Stimulated activated CD4-positive, alpha-beta T cell treated with anti-CD3 and anti-CD28 coated beads, Interleukin-4, amount 100 ng/mL, for 1 hour (primary cell): ENCODE data around the gene MKKS.

ENCODE experiments used
- DNase-seq: peaks from one replicate; pipeline ENCODE4 v3.0.0-alpha.2; 2020

Gene MKKS

DNA sequence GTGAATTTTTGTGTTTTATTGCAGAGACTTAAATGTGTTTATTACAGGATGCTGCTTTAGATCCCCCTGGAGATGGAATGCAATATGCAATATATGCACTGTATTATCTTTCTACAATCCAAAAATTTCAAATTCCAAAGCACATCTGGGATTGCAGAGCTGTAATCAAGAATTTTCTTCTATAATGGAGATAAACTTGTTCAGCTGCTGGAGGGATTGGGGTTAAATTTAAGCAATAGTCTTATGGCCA is 66.4 kb downstream of the MKKS start:
- no peak for DNase-seq

DNA sequence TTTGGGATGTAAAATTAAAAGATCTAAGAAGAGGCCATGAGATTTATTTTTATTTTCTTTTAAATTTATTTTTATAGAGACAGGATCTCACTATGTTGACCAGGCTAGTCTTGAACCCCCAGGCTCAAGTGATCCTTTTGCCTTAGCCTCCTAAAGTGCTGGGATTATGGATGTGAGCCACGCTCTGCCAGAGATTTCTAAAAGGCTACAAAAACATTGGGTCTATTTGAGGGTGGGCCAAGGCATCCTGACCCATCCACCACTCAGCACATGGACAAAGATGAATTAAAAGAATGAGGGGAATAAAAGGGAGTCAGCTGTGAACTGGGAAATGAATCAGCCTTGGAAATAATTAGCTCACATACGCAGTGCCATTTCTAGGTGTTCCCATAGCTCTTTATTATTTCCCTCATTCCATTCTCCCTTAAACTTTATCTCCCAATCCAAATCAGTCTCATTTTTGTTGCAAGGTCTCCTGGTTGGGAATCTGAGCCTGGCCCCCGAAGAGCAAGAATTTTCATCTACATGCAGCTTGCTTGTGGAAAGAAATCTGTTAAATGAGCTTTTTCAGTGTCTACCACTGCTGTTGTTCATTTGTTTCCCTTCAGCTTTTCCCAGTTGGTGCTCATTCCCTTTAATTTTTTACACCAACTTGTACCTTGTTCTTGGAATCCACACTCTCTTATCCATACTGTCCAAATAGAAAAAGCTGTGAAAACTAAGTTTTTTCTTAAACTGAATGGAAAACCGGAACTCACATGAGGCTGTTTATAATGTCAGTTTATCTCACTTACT is 66.9 kb downstream of the MKKS start:
- no peak for DNase-seq

DNA sequence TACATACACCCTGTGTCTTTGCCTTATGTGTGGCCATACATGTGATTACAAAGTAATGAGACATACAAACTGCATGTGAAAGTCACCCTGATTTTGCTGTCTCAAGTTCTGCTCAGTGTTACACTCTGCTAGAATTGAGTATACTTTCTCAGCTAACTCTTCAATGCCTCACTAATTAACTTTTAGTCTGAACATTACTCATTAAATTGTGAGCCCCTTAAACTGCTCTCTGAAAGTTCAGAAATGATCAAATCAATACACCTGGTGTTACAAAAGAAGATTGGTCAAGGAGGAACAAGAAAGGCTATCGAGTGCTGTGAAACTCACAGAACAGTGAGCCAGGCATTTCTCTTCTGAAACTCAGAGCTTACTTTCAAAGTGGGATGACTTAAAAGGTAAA is 71.3 kb downstream of the MKKS start:
- no peak for DNase-seq

DNA sequence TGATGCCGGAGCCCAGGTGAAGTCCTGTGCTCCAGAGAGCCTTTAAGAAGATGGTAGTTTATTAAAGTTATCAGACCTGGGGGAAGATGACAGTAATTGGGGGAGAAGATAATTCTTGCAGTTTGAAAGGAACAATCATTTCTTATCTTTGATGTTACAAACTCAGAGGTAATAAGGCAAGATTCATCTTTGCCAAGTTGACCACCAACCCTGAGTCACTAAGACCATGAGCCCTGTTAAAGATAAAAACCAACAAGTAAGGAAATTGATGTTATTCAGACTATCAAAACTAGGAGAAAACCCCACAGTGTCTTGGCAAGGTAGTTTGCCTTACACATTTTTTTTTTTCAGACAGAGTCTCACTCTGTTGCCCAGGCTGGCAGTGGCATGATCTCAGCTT is 73.1 kb downstream of the MKKS start:
- no peak for DNase-seq

DNA sequence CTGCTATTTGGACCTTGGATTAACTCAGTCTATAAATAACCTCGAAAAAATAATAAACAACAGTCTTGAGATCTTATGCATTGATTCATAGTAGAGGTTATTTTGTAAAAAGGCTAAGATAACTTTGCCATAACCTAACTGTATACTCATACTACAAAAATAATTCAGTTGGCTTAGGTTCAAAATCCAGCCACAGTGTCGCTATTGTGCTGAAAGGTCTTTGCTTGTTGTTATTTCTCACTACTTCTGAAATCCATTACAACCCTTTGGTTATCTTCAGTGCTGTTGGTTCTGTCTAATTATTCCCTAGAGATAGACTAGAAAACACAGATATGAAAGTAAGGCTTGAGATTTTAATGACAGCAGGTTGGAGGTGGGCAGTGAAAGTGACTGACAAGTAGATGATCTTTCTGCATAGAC is 74.4 kb downstream of the MKKS start:
- no peak for DNase-seq

DNA sequence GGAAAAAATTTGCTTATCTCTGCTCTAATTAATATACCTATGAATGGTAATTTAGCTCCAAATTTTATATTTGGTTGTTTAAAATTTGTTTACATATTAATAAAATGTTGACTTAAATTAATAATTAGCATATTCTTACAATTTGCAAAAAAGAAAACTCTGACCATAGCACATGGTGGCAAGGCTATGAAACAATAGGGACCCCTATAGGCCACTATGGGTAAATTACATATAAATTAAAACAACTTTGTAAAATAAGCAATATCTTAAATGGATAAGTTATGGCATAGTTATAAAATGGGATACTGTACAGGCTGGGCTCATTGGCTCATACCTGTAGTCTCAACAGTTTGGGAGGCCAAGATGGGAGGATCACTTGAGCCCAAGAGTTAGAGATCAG is 76.0 kb downstream of the MKKS start:
- DNase-seq: no peak

DNA sequence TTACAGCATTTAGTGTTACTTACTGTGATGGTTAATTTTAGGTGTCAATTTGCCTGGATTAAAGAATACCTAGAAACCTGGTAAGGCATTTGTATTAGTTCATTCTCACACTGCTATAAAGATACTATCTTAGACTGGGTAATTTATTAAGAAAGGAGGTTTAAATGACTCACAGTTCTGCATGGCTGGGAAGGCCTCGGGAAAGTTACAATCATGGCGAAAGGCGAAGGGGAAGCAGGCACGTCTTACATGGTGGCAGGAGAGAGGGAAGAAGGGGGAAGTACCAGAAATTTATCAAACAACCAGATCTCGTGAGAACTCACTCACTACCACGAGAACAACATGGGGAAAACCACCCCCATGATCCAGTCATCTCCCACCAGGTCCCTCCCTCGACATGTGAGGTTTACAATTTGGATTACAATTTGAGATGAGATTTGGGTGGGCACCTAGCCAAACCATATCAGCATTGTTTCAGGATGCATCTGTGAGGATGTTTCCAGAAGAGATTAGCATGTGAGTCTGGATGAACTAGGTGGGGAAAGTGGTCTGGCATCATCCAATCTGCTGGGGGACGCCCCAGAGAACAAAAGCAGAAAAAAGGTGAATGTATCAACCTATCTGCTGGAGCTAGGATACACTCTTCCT is 76.8 kb downstream of the MKKS start:
- no peak for DNase-seq

DNA sequence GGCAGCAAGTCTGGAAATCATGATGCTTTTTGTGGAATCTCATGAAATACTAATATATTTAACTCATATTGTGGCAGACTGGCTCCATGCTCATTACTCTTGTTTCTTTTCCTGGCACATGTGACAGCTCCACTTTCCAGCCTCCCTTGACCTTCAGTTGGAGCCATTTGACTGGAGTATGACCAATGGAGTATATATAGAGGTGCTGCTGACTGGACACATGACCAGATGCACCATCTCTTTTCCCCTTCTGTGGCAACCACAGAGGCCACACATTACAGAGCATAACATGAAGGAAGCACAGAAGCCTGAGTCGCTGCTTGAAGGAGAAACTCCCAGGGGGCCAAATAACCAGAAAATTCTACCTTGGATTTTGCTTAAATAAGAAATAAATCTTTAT is 77.4 kb downstream of the MKKS start:
- DNase-seq: no peak

DNA sequence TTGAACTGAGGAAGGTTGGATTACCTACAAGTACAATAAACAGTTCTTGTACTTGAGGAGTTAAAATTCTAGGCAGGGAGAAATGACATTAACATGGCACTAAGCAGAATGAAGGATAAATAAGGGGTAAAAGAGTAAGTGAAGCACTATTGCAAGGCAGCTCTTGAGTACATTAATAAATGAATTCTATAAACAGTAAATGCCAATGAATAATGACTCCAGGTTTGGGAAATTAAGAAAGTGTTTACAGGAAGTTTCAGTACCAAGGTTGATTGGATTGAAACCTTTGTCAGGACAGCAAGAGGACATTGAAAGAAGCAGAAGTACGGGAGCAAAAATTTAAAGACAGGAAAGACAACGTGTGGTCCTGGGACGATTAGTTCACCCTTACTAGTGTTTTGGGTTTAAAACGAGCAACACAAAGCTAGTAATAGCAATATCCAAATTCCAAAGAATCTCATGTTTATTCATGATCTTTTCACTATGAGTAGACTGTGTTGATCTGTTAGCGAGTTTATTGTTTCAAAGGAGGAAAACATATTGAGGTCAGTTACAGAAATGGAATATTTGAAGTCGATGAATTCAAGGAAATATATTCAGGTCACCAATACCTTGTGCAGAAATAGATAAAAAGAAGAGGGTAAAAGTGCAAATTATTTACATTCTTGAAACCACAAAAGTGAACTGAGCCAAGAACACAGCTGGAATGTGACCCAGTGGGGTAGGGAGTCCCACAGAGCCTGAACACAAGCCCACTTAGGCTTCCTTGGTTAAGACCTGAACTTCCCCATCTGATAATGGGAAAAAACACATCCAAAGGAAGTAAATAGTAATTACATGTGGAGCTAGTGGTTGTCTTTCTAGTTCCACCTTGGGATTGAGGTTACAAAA is 80.8 kb downstream of the MKKS start:
- DNase-seq: no peak
